Measurements from ENCODE around the gene PVALB.
A peak's percentile ranks its signal among the peaks of the same experiment; 100 is the strongest.

The PVALB gene, protein sequence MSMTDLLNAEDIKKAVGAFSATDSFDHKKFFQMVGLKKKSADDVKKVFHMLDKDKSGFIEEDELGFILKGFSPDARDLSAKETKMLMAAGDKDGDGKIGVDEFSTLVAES

DNA sequence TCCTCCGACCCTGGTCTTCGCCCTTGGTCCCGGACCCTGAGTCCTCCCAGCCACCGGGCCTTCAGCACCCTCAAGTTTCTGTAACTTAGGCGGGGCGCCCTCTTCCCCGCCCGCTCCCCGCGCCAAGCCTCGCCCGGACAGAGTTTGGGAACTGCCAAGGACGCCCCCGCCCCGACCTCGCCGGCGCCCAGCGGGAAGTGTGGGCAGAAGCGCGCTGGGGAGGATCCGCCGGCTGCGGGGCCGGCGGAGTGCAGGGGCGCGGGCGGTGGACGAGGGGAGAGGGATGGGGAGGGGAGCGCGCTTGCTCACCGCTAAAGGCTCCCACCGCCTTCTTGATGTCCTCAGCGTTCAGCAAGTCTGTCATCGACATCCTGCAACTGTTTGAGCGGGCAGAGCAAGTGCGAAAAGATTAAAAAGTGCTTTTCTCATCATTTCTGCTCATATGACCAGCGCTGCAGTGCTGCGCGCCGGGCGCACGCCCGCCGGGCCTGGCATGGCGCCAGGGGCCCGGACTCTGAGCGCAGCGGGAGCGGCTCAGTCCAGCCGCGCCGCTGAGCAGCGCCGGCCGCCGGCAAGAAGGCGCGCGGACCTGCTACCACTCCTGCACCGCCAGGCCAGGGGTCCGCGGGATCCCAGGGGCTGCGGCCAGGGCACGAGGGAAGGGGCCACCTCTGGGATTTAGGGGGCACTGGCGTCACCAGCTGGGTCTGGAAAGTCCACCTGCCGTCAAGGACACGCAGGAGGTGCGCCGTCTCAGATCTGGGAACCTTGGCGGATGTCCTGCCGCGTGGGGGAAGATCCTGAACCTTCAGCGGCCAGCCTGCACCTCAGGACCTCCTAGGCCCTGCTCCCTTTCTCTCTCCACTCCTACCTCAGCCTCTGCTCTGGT lies at the start of gene PVALB:
Gene PVALB (minus strand): TSS at position 400 of the 889 bp plus-strand sequence. CDS start 30 bp downstream, at position 370.
- DNase-seq (ENCODE audit: low read depth, low spot score): no peak

DNA sequence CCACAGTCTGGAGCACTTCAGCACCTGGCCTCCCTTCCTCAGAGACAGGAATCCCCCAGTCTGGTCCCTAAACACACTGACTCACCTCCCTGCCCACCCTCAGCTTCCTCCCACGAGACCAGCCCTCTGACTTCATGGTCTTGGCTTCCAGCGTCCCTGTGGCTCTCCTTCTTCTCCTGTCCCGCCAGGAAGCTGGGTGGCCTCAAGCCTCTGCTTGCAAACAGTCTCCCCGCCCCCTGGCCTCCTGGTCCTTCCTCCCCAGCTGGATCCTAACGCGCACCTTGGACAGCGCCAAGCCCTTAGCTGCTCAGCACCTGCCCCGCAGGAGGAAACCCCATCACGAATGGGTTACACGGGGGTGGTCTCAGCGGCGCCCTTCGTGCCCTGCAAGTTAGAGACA lies 48.5 kb upstream of the PVALB start:
- no peak for DNase-seq (ENCODE audit: low read depth, low spot score)

DNA sequence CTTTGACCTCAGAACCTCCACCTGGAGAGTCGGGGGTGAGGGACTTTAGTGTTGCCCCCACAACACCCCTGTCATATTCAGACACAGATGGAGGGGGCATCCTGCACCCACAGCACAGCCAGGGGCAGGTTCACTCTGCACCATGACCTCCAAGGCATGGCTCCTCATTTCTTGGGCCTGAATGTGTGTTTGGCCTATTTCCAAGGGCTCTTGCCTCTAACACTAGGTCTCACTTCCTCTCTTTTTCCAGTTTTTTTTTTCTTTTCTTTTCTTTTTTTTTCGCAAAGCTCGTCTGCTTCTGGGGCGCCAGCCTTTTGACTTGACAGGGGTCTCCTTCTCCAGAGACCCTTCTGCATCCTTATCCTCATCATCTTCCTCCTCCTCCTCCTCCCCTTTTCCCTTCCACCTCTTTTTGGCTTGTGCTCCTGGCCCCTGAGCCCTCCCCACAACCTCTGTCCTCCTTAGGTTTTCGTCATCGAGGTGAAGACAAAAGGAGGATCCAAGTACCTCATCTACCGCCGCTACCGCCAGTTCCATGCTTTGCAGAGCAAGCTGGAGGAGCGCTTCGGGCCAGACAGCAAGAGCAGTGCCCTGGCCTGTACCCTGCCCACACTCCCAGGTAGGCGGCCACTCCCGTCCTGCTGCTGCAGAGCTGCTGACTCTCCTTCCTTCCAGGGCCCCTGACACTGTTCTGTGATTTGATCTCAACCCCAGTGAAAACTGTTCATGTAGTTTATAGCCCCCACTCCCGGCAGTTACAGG lies 47.8 kb upstream of the PVALB start:
- no peak for DNase-seq (ENCODE audit: low read depth, low spot score)

DNA sequence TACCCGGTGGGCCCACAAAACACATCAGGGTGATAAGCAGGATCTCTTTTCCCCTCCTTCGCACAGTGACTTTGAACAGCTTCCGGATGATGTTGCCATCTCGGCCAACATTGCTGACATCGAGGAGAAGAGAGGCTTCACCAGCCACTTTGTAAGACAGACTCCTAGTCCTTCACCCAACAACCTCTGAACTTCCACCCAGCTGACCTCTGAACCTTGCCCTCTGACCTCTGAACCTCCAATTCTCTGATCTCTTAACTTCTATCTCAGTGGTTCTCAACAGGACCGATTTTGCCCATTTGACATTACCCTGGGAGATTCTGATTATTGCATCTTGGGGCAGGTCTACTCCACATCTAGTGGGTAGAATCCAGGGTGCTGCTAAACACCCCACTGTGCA lies 47.1 kb upstream of the PVALB start:
- no peak for DNase-seq (ENCODE audit: low read depth, low spot score)

DNA sequence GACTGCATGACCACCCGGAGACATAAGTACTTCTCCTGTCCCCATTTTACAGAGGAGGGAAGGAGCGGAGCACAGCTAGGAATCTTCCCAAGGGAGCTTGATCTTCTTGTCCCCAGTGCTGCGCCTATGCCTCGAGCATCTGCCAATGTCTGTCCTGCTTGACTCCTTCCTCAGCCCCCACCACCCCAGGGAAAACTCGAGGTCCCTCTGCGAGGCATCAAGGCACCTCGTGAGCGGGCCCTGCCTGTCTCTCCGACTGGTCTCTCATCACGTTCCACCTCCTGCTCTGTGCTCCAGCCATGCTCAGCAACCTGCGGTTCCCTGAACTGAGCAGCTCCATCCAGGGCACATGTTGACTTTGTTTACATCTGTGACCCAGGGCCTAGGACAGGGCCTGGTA lies 46.4 kb upstream of the PVALB start:
- DNase-seq (ENCODE audit: low read depth, low spot score): no peak

DNA sequence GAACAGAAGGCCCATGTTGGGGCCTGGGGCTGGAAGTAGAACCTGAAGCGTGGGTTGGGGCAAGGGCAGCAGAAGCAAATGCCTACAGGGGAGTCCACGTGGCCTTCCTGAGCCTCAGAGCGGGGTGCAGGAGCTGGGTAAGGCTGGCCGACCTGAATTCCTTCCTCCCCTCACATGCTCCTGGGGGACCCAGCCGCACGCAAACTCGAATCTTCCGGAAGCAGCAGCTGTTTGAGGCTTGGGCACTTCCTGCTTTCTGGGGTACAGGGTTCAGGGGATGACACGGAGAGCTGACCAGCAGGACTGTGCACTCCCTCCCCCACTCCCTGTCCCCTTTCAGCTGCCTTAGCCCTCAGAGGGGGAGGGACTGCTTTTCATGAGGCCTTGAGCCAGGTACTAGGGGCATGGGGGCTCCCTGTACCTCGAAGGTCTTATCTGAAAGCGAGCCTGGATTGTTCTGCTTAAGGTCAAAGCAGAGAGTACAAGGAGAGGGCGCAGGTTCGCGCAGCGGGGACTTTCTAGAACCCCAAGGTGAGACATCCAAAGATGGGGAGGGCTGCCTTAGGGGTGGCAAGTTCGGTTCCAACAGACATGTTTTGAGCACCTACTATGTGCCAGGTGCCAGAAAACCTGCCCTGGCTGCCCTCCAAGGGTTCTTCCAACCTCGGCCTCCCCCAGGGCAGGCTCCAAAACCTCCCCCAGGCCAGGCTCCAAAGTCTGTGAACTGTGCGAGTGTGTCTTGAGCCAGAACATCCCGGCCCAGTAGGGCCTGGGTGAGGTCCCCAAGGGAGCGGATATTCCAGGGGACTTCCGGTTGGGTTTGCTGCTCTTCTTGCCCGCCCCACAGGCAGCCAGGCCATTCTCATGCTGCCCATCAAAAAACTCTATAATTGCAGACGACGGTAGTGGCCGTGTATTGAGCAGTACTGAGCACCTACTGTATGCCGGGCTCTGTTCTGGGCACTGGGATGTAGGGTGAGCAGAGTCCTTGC lies 45.7 kb upstream of the PVALB start:
- DNase-seq (ENCODE audit: low read depth, low spot score): no peak

DNA sequence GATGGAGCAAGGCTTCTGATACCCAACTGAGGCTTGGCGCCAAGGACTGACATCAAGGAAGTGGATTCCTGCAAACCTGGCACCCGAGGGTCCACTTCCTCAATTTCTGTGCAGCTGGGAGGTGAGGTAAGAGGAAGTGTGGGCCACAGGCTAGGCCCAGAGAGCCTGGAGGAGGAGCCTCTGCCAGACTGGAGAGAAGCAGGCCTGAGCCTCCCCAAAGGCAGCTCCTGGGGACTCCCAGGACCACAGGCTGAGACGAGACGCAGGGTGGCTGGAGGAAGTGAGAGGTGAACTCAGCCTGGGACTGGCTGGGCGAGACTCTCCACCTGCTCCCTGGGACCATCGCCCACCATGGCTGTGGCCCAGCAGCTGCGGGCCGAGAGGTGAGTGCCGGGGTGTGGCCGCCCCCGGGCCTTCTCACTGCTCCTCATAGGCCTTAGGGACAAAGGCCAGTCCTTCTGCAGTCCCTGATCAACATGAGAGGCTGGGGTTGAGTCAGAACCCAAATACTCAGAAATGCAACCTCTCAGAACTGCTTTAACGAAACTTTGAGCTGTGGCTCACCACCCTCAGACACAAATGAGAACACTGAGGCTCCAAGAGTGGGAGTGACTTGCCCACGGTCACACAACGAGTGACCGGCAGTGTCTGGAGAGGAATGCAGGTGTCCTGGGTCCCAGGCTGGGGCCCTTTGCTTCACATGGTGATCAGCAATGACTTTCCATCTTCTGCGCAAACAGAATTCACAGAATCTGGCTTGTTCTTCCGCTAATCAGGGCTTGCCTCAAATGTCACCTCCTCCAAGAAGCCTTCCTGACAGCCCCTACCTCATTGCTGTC lies 44.2 kb upstream of the PVALB start, which contains the start of gene NCF4:
Gene NCF4 (plus strand): TSS at position 186 of the 839 bp plus-strand sequence. CDS start 166 bp downstream, at position 352.
- no peak for DNase-seq (ENCODE audit: low read depth, low spot score)

DNA sequence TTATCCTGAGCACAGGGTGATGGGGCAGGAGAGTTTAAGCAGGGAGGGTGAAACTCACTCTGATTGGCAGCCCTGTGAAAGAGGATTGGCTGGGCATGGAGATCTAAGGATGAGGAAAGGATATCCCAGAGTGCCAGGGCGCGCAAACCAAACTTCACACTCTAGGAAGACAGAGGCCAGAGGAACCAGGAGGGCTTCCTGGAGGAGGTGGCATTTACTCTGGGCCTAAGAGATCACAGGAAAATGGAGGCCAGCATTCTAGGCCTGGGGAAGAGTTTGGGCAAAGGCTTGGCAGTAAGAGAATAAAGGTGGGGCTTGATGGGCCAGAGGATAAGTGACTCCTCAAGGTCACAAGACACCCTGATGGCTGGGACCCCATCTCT lies 43.6 kb upstream of the PVALB start:
- no peak for DNase-seq (ENCODE audit: low read depth, low spot score)

DNA sequence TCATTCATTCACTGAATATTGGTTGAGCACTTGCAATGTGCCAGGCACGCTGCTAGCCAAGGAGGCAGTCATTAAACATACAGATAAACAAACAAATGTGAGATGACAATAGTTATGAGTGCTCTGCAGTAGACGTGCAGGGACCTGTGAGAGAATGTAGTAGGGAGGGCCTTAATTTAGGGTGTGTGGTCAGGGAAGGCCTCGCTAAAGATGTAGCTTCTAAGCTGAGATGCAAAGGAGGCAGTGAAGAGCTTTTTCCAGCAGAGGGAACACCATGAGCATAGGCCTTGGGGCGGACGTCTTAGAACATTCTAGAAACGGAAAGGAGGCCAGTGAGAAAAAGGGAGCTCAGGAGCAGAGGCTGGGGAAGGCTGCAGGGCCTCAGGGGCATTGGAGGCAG lies 43.2 kb upstream of the PVALB start:
- DNase-seq (ENCODE audit: low read depth, low spot score): no peak

DNA sequence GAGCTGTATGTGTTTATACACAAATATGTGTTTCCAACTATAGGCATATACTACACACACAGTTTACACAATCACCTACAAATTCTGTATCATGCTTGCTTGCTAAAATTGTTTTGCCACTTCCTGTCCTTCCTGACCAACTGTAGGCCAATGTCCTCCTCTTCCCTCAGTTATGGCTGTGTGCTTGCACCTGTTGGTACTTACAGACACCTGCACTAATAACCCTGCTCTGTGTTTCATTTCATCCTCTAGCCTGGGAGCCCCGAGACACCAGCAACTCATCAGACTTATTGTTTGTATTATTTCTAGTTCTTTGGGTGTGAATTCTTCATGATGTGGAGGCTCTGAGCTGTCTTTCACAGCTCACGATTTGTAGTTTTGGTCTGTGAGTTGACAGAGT lies 42.1 kb upstream of the PVALB start:
- DNase-seq (ENCODE audit: low read depth, low spot score): no peak

DNA sequence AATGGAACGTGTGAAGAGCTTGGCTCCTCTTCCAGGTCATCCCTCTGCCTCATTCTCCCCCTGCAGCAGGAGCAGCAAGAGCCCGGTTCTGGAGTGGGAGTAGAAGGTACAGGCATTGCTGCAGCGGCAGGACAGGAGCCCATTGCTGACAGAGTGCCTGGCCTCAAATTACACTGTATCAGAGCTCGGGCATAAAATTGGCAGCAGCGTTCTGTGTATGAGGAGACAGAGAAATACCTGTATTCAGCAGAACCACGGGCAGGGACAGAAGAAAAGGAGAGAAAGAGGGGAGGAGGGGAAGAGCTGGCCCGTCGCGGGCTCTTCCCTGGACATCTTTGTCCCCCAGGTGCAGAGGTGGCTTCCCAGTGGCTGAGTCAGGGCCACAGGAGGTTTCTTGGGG lies 41.3 kb upstream of the PVALB start:
- DNase-seq (ENCODE audit: low read depth, low spot score): no peak

DNA sequence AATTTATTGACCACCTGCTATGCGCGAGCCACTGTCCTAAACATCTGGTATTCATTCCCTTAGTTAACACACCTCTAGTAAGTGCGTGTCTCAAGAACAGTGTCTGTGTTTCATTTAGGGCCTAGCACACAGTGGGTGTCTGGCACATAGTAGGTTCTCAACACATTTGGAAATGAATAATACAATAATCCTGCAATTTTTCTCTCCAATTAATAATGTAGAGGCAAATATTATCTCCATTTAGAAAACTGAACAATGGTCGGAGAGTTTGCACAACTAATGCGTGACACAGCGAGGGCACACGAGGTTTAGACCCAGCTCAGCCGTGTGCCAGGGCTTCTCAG lies 39.9 kb upstream of the PVALB start:
- DNase-seq (ENCODE audit: low read depth, low spot score): no peak

DNA sequence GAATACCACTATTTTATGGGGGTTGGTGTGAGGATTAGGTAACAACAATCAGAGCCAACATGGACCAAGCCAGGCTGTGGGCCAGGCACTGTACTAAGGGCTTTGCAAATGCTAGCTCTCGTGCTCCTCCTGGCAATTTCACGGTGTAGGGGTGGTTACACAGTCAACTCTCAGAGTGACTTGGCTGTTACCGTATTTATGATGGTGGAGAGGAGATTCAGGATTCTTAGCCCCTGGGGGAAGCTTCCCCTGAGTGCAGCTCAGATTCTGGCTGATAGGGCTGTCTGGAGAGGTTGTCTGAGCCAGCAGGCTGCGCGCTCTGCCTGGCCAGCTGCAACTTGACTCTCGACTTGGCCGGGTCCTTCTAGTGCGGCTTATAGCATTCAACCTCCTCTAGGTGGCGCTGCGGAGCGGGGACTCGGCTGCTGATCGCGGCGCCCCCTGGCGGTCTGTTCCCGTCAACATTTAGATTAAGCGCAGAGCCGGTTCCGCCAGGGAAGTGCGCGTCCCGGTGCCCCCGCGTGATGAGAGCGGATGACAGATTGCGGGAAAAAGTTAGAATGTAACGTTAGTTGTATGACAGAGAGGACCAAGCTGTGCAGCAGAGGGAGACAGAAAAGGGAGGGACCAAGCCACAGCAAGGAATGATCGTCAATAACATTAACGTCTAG lies 39.4 kb upstream of the PVALB start:
- peak; percentile 90 for DNase-seq (ENCODE audit: low read depth, low spot score)

DNA sequence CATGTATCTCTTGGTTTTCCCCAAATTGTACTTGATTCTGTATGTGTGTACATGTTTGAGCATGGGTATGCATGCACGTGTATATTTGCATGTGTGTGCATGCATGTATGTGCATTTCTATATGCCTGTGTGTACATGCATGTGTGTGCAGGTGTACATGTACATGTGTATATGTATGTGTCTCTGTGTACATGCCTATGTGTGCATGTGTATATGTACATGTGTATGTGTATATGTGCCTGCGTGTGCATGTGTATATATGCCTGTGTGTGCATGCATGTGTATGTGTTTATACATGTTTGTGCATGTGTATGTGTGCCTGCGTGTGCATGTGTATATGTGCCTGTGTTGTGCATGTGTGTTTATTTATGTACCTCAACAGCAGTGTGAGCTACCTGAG lies 38.6 kb upstream of the PVALB start:
- no peak for DNase-seq (ENCODE audit: low read depth, low spot score)

DNA sequence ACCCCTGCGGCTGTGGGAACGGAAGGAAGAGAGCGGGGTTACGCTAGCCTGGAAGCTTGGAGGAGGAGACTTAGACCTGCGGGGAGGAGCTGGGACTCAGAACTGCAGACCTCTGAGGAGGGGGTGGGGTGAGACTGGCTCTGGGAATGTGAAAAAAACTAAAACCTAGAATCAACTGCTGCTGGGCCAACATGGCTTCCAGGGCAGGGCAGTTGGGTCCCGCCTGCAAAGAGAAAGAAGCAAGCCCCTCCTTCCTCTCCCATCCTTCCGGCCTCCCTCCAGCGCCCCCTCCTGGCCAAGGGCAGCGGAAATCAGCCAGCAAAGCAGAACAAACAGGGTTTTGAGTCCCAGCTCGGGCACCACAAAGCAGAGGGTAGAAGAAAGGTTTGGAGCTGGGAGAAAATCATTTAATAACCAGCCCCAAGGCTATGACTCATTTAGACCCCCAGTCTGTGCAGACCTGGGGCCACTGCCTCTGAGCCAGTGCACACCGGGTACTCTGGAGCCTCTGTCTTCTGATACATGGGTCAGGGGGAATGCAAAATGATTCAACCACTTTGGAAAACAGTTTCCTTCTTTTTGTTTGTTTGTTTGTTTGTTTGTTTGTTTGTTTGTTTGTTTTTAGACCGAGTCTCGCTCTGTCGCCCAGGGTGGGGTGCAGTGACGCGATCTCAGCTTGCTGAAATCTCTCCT lies 36.7 kb upstream of the PVALB start:
- peak; percentile 79 for DNase-seq (ENCODE audit: low read depth, low spot score)

DNA sequence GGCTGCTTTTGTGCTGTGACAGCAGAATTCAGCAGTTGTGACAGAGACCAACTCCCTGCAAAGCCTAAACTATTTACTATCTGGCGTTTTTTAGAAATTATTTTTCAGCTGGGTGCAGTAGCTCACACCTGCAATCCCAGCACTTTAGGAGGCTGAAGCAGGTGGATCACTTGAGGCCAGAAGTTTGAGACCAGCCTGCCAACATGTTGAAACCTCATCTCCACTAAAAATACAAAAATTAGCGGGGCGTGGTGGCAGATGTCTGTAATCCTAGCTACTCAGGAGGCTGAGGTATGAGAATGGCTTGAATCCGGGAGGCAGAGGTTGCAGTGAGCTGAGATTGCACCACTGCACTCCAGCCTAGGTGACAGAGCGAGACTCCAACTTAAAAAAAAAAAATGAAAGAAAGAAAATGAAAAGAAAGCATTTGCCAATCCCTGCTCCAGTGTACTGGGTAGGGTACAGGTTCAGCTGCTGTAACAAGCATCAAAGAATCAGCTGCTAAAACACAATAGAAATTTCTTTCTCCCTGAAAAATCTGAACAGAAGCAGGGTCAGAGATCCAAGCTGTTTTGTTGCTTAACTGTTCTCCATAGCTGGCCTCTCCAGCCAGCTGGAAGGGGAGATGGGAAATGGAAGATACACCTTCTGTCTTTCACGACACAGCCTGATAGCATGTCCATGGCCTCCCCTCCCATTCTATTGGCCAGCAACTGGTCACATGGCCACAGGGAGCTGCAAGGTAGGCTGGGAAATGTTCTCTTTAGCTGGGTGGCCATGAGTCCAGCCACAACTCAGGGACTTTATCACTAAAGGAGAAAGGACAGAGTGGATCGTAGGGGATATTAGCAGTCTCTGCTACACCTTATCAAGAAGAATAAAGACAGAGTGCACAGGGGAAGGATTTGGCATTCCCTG lies 35.5 kb upstream of the PVALB start:
- no peak for DNase-seq (ENCODE audit: low read depth, low spot score)

DNA sequence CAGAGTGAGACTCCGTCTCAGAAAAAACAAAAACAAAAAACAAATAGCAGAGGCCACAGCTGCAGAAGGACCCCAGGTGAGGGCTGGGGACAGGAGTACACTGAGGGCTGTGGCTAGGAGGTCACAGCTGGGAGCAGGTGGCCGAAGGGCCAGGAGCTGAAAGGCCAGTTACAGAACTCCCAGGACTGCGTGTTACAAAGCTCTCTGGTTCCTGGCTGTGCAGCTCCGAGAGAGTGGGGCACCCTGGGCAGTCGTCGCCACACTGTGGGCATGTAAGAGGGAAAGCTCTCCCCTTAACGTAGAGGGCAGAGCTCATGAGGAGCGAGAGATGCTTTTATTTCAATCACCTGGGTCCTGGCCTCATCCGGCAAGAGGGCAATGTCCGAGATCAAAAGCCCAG lies 33.8 kb upstream of the PVALB start:
- no peak for DNase-seq (ENCODE audit: low read depth, low spot score)

DNA sequence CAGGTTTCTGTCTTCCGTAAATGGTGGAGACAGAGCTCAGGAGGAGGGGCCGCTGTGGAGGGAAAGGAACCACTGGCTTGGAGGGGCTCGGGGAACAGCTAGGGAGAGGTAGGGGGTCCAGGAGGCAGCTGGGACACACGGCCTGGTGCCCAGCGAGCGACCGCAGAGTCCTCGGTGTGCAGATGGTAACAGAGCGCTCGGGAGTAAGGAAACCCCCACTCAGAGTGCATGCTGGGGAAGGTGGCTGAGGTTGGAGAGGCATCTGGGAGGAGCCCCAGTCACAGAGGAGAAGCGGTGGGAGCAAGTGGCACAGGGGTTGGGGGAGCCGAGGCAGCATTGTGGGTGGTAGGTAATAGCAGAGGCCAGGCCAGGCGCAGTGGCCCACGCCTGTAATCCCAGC lies 33.2 kb upstream of the PVALB start:
- no peak for DNase-seq (ENCODE audit: low read depth, low spot score)
